CD4-positive, alpha-beta T cell treated with Interleukin-1 beta for 1 hour (primary cell): Measurements from ENCODE around the gene HDAC5.
A peak's percentile ranks its signal among the peaks of the same experiment; 100 is the strongest.
"Not testable (repeated sequence)": the region's sequence is repeated elsewhere in the genome, so short reads cannot be mapped to it uniquely, and the experiment has no call there.

ENCODE experiments used
- DNase-seq, 2 donors: peaks; one replicate each; pipeline ENCODE4 v3.0.0-alpha.2; 2020 to 2022

Gene HDAC5

GRCh38 chr17:44123356-44124117, at the start of gene HDAC5:
Gene HDAC5 (minus strand): TSS chr17:44123641. CDS start chr17:44117515, 6,126 bp downstream.
- peak; percentile 95 for DNase-seq

DNA sequence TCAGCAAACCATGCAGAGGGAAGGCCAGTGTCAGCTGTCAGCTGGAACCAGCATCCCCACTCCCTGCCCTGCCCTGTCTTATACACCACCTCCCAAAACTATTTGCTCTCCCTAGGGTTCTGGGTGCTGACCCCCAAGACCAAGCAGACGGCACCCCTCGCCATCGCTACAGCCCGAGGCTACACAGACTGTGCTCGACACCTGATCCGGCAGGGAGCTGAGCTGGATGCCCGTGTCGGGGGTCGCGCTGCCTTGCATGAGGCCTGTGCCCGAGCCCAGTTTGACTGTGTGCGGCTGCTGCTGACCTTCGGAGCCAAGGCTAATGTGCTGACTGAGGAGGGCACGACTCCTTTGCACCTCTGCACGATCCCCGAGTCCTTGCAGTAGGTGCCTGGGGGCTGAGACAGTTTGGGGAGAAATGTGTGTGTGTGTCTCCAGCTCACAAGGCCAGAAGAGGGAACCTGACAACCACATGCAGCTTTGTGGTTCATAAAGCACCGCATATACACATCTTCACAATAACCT, 48.6 kb upstream of the HDAC5 start:
- DNase-seq = no peak

DNA sequence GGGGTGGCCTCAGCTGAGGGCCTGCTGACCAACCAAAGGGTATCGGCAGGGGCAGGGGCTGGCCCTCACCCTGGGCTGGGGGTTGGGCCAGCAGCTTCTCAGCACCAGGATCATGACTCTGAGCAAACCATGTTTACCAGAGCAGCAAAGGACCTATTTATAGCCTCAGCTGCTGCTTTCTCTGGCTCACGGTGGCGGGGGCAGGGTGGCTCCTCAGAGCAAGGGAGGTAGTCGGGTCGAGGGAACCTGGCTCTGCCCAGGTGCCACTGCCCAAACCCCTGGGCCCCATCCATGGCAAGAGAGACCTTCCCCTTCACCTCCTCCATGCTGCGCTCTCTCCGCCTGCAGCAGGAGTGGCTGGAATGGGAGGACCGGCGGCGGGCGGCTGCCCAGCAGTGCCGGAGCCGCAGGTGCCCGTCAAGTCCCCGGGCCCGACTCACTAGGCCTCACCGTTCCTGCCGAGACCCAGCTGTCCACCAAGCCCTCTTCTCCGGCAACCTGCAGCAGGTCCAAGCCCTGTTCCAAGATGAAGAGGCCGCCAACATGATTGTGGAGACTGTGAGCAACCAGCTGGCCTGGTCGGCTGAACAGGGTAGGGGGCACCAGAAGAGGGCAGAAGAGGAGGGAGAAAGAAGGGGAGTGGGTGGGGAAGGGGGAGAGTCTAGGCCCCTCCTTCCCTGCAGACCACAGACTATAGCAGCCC, 47.2 kb upstream of the HDAC5 start, which contains the start of gene ASB16:
Gene ASB16 (plus strand): TSS at position 206 of the 703 bp plus-strand sequence. CDS start 86 bp downstream, at position 292.
- no peak for DNase-seq

GRCh38 chr17:44170135-44170498, 46.7 kb upstream of the HDAC5 start:
- no peak for DNase-seq

DNA sequence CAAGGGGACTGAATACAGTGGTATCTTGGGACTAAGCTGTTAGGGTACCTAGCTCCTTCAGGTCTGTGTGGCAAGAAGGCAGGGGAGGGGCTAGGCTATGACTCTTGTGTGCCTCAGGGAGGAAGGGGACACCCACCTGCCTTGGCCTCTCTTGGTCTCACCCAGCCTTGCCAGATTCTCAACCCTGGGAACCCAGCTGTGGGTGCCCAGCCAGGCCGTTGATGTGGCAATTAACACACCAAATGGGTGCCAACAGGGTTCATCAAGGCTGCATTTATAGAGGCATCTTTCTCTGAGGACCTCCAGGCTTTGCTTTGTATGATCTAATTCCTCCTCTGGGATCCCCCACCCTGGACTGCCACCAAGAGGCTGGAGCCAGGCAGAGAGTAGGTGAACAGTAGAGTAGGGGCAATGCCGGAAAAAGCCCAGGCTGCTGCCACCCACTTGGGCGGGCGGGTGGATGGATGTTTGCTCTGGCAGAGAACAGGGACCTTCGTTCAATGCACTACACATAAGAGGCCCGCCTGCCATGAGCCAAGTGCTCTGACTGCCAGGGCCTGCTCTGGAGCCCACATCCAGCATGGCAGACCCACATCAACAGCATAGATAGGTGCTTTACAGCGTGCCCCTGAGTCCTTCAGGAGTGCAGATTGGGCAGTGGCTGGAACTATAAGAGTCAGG, 43.9 kb upstream of the HDAC5 start:
- no peak for DNase-seq

GRCh38 chr17:44164476-44164875, 41.0 kb upstream of the HDAC5 start:
- DNase-seq = no peak

- peak; percentile 20 to 56 for DNase-seq
Observed at GRCh38 chr17:44159519-44160210, 36.2 kb upstream of the HDAC5 start.

GRCh38 chr17:44155488-44155887, 32.0 kb upstream of the HDAC5 start:
- no peak for DNase-seq

DNA sequence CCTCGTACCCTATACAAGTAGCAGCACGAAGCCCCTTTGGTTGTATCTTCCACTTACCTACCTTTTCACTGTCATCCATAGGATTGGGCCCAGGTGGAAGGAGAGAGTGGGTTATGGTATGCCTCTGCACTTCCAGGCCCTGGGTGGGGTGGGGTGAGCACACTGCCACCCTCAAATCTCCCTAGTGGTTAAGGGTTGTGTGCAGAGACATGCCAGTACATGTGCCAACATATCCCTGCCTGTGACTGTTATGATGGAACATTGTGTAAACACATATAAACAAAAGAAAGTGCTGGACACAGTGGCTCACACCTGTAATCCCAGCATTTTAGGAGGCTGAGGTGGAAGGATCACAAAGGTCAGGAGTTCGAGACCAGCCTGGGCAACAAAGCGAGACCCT, 29.4 kb upstream of the HDAC5 start:
- no peak for DNase-seq

GRCh38 chr17:44149750-44150329, 26.4 kb upstream of the HDAC5 start:
- no peak for DNase-seq

GRCh38 chr17:44149066-44149465, 25.6 kb upstream of the HDAC5 start:
- not testable (repeated sequence) for DNase-seq

- DNase-seq = no peak
Observed at GRCh38 chr17:44147812-44148211, 24.4 kb upstream of the HDAC5 start.

DNA sequence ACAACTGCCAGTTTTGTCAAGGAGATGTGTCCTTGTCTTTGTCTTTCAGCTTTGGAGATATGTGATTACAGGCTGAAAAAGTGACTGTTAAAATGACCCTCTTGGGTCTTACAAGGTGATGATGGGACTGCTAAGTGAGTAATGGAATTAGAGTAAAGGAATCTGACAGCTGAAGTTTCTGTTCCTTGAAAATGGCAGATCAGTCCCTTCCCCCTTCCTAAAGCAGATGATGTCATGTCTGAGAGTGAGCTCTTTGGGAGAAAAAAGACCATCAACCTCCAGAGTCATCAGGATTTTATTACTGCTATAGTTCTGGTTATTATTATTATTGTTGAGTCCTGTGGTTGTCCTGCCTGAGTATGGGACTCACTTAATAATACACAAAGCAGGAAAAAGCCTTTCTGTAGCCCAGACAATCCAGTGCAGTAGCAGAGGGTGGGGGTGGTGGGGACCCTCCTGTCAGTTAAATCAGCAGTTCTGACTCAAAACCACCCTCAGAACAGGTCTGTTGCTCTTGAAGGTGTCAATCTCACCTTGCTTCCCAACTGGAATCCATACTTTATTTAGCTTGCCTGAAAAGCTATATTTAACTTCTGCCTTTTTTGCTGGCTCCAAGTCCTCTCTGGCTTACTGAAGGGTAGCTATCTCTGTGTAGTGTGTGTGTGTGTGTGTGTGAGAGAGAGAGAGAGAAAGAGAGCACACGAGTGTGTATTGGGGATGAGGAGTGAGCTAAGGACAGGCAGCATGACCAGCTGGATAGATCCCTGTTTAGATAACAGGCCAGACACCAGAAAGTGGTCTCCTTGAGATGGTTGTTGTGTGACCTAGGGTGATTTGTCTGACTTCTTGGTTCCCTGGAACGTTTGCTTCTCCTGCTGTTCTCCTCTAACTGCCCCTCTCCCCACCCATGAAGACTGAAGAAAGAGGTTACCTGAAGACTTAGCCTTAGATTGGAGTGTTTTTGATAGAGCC, 23.2 kb upstream of the HDAC5 start:
- no peak for DNase-seq

DNA sequence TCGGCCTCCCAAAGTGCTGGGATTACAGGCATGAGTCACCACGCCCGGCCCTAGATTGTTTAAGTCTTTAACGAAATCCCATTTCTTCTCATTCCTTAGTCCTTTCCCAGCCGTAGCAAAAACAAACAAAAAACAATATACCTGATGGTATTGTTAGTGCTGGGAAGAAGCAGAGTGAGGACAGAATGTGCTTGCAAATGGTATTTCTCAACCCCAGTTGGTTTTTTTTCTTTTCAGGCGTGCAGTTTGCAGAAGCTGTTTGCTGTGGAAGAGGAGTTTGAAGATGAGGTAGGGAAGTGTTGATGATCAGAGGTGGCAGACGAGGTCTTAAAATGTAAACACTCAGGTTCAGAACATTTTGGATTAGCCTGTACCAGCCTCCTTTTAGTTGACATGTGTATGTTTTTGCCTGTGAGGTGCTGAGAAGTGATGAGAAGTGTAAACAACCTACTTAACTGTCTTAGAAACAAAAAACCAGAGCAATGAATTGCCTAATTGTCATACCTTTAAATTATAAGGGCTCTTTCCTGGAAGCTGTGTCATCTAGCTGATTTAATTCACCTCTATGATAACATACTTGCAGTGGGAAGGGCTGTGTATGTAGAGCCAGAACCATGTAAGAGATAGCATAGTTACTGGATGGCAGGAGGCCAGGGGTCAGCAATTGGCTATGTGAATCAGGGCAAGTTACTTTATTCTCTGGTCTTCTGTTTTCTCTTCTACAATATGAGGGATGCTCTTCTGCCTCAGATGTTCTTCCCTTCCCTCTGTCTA, 21.7 kb upstream of the HDAC5 start:
- no peak for DNase-seq

DNA sequence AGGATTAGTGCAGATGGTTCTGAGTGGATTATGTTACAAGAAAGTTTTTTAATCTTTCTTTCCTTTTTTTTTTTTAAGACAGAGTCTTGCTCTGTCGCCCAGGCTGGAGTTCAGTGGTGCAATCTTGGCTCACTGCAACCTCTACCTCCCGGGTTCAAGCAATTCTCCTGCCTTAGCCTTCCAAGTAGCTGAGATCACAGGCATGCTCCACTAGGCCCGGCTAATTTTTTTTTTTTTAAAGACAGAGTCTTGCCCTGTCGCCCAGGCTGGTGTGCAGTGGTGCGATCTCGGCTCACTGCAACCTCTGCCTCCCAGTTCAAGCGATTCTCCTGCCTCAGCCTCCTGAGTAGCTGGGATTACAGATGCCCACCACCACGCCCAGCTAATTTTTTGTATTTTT, 20.5 kb upstream of the HDAC5 start:
- DNase-seq = not testable (repeated sequence)

- peak in 1 of 2 donors; percentile 60 for DNase-seq
Observed at GRCh38 chr17:44137891-44138709, 14.7 kb upstream of the HDAC5 start.

- no peak for DNase-seq
Observed at GRCh38 chr17:44134752-44135568, 11.5 kb upstream of the HDAC5 start.

DNA sequence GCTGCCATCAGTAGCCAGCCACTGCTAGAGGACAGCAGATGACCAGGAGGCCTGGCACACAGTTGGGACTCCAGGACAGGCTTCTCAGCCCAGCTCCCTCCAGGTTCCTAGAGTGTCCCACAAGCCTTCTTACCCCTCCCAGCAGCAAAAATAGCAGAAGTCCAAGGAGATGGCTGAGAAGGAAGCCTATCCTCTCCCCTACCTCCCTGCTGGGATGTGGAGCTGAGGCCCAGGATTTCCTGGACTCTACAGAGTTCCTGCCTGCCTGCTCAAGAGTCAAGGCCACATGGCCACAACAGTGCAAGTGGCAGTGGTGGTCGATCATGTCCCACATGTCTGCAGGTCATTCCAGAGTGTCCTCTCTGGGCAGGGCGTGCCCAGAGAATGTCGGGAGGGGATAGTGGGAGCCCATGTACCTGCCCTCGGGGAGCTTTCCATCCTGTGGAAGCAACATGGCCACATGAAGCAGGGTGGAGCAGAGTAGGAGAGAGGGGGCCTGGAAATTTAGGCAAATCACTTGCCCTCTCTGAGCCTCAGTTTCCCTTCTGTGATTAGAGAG, 10.6 kb upstream of the HDAC5 start:
- DNase-seq = no peak
